HG03108 (cell line): ENCODE results near the gene RNF19B.
"Not testable (repeated sequence)": the region's sequence is repeated elsewhere in the genome, so short reads cannot be mapped to it uniquely, and the experiment has no call there.

Experiments
- ATAC-seq: cut with Tn5 transposase; IDR thresholded peaks from one replicate; pipeline ENCODE4 v1.9.1; 2021; ENCODE audit warnings: moderate library complexity; ENCODE audit not compliant: unreplicated experiment

RNF19B gene

DNA sequence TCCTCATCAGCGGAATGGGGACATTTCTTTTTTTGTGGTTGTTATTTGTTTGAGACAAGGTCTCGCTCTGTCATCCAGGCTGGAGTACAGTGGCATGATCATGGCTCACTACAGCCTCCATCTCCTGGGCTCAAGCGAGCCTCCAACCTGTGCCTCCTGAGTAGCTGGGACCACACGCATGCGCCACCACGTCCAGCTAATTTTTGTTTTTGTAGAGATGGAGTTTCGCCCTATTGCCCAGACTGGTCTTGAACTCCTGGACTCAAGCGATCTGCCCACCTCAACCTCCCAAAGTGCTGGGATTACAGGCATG lies 28.7 kb upstream of the RNF19B start:
- not testable (repeated sequence) for ATAC-seq

DNA sequence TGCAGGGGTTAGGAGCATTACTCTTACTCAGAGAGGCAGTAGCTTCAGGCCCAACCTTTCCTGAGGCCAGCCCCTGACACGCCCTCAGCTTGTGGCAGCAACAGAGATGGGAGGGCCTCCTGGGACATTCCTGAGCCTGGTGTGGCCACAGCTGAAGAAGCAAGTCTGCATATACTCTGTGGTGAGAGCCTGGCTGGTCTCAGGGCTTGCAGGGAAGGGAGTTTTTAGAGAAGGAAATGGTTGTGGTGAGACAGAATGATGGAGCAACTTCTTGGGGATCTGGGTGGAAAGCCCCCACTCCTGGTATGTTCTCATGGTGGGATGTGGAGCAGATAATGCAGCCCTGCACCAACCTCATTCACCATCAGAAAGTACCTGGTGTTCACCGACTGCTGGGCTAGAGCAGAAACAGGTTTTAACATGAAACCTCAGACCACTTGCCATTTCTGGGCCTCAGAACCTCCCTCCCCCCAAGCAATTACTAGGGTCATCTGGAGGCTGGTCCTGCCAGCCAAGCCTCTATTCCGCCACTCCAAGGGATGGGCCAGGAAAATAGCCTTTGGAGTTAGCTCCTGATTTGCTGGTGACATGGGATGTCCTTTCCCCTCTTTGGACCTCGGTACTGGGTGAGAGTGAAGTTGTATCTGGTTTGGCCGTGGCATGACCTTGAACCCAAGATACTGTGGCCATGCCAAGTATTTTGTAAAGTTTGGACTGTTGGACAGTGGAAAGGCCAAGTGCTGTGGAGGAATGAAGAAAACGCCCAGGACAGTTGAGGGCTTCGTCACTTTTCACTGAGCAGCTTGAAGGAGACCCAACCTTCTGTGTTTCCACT lies 28.1 kb upstream of the RNF19B start:
- ATAC-seq: peak; percentile 90

DNA sequence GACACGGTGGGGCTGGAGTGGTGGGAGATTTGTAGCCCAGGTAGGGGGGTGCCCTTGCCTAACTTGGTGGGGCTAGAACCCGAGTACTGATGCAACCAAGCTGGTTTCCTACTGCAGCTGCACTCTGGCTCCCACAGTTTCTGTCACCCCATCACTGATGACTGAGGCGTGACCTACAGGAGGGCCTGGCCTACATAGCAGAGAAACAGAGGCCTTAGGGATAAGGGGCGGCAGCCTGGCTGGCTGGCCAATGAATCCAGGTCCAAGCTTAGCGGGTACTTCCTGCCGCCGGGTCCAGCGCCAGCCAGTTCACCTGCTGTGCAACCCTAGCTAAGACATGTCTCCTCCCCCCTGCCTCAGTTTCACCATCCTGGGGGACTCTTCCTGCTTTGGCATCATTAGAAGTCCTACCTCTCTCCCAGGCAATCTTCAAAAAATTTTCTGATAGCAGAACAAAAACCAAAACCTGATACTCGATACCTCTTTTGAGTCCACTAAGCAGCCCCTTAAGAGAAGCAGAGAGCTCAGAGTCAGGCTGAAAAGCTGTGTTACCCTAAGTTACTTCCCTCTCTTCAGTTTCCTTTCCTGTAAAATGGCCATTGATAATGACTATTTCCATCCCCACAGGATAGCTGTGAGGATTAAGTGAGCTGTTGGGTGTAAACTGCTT lies 27.3 kb upstream of the RNF19B start:
- peak; percentile 14 for ATAC-seq

DNA sequence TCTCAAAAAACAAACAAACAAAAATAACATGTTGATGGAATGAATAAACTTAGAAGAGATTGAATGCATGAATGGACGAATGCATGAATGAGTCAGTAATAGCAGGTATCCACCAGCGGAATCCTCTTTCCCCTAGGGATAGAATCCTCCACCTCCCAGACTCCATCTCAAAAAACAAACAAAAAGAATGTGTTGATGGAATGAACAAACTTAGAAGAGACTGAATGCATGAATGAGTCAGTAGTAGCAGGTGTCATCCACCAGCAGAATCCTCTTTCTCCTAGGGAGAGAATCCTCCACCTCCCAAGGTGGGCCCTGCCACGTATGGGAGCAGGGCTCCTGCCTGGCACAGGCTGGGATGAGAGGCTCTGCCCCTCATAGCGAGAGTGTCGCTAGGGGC lies 26.8 kb upstream of the RNF19B start:
- no peak for ATAC-seq

DNA sequence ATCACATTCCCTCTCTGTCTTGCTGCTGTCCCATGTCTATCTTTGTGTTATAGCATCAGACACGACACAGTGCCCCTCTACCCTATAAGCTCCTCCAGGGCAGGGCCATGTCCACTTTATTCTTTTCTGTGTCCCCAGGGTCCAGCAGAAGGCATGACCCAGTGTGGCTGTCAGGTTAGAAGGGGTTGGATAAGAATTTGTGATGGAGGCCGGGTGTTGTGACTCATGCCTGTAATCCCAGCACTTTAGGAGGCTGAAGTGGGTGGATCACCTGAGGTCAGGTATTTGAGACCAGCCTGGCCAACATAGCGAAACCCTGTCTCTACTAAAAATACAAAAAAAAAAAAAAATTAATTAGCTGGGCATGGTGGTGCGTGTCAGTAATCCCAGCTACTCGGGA lies 26.3 kb upstream of the RNF19B start:
- ATAC-seq: no peak

DNA sequence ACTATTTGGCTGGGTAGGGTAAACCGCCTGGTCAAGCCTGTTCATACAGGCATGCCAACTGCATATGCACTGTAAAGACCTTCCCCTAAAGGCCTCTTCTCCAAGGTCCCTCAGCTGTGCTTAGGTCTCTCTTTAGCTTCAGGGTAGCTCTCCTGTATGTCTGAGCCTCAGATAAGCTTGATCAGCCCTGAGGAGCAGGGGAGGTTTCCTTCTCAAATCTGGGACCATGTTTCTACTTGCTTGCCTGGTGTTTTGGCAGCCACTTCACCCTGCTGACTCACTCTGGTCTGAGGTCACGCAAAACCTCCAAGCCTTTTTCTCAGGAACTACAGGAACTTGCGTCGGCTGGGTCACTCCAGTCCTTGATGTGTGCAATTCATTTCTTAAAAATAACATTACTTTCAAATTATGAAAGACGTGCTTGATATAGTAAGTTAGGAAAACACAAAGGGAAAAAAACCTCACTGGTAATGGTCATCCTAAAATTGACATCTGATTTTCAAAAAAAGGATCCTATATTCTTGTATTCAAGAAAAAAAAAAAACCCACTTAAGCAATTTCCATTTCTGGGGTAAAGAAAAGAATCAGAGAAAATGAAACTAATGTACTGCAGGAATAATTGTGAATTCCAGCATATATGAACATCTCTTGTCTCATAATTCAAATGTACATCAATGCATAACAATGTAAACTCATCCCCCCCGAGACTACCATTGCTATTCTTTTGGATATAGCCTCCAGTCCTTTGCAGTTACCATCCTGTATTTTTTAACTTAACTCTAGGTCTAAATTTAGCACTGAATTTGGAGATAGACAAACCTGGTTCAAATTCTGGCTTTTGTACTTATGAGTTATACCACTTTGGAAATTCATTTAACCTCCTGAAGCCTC lies 24.8 kb upstream of the RNF19B start:
- no peak for ATAC-seq

DNA sequence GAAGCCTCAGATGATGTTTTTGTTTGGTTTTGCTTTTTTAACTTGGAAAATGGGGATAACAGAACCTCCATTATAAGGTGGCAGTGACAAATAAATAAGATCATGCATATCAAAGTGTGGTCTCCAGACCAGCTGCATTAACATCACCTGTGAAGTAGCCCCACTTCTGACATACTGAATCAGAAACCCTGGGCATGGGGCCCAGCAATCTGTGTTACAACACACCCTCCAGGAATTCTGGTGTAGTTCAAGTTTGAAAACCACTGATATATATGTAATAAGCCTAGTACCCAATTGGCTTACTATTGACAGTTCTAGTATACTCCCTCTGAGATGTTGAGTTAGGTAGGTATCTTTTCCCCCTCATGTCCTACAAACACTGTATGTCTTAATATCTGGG lies 24.1 kb upstream of the RNF19B start:
- no peak for ATAC-seq

DNA sequence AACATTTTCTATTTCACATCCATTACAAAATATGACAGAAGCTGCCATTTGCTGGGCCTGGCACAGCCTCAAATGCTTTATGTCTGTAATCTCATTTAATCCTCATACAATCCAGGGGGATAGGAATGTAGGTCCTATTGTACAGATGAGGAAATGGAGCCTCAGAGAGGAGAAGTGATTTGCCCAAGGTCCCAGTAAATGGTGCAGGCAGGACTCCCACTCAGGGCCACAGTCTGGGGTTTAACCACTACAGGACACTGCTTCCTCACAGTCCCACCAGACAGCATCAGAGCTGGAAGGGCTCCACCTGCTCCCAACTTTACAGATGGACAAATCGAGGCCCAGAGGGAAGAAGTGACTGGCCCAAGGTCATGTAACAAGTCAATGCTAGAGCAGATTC lies 20.6 kb upstream of the RNF19B start:
- ATAC-seq: no peak

DNA sequence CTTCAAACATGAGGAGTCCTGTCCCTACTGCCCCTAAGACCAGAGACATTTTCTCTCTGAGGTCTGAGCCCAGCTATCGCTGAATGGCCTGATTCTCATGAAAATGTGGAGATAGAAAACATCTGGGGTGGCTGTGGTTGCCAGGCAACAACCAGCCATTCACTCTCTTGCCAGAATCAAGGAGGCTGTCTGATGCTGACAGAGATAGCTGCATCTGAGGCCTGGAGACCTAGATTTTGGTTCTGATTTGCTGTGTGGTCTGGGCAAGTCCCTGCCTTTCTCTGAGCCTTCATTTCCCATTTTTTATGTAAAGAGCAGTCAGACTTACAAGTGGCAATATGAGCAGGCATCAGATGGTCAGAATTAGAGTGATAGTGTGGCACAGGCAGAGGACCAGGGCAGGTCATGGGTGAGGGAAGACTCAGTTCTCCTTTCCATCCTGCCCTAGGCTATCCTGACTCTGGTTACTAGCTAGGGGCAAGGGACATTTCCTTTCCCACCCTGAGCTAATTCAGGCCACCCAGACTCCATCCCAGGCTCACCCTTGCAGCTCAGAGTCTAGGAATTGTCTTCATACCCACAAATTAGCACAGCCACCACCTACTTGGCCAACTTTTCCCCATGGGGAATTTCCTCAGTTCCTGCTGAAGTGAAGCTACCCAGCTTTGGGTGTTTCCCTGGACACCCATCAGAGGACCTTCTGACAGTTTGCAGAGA lies 20.0 kb upstream of the RNF19B start:
- no peak for ATAC-seq

DNA sequence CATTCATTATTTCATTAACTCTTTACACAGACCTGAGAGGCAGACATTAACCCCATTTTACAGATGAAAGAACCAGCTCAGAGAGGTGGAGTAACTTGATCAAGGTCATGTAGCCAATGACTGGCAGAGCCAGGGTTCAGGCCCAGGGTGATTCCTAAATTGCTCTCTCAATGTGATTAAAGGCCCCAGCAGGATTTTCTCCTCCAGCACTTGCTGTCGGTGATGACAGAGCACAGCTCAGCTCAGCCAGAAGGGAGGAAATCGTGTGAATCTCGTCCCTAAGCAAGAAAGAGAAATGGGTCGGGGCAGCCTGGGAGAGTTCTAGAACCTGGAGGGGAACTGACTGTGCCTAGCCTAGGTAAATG lies 19.5 kb upstream of the RNF19B start:
- no peak for ATAC-seq

DNA sequence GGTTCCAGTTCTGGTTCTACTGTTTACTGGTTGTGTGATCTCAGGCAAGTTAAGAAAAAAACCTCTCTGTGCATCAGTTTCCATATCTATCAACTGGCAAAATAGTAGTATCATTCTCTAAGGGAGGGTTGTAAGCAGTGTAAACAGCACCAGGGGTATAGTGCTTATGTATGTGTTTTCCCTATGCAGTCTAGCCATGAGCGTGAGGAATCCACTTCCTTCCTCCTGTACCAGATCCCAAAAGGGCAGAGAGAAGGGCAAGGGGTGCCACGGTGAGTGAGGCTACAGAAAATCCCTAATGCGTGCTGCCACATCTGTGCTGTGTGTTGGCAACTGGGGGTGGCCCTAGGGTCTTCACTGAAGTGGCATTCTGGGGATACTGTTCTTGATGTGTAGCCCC lies 18.4 kb upstream of the RNF19B start:
- no peak for ATAC-seq

DNA sequence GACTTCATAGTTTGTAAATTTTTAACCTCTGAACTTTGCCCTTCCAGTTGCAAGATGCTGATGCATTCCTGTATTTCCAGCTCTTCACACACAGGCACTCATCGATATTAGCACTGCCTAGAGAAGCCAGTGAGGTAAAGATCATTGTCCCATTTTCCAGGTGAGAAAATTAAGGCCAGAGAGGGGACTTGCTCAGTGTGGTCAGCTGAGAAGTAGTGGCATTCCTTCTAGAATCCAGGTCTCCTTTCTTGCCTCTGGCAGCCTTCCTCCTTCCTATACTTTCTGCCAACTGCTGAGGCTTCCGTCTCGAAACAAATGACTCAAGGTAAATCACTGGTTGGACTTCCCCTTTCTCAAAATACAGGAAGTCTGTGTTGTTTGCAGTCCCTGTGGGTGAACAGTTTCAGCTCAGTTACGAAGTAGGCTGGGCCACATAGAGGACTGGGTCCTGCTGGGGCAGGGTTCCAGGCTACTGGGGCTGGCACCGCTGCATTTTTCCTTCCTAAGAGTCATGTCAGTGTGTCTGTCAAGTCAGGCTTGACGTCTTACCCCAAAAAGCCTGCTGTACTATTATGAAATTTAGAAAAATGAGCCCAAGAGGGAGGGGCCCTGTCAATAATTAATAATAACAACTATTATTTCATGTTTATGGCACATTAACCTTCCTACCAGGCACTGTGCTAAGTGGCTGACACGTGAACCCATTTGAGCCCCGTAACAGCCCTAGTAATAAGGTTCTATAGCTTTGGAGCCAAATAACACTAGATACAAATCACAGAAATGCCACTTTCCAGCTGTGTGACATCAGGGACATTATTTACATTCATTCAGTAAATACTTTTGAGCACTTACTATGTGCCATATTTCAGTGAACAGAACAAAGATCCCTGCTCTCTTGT lies 16.6 kb upstream of the RNF19B start:
- peak; percentile 90 for ATAC-seq

DNA sequence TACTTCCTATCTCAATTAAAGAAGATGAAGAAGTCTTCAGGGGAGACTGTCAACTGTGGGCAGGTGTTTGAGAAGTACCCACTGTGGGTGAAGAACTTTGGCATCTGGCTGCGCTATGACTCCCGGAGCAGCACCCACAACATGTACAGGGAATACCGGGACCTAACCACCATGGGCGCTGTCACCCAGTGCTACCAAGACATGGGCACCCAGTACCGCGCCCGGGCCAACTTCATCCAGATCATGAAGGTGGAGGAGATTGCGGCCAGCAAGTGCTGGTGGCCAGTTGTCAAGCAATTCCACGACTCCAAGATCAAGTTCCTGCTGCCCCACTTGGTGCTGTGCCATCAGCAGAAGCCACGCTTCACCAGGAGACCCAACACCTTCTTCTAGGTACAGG lies 15.5 kb upstream of the RNF19B start:
- ATAC-seq: no peak

DNA sequence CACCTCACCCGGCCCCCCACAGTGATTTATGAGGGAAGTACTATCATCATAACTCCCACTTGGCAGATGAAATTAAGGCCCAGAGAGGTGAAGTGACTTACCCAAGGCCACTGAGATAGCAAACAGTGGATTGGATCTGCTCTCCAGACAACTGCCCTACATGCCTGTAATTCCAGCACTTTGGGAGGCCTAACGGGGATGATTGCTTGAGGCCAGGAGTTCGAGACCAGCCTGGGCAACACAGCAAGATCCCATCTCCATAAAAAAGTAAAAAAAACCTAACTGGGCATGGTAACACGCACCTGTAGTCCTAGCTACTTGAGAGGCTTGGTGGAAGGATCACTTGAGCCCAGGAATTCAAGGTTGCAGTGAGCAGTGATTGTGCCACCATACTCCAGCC lies 14.2 kb upstream of the RNF19B start:
- no peak for ATAC-seq

DNA sequence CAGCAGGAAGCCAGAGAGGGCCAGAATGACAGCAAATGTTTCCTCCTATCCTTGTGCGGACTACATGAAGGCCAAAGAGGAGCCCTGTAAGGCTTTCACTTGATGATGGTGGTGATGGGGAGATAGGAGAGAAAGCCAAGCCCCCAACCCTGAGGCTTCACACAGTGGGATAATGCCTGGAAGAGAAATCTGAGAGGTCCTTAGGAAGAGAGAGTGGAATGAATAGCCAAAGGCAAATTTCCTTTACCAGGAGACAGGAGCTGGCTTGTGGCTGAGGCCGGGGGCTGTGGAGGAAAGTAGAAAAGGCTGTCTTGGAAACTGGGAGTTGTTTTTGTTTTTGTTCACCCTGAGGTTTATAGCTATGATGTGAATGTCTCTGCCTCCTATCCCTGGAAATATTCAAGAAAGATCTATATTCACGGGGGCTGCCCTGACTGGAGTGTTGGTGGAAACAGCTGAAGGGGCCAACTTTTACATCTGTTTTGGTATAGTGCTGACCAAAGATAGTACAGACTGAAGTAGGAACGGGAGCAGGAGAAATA lies 13.0 kb upstream of the RNF19B start:
- ATAC-seq: no peak

DNA sequence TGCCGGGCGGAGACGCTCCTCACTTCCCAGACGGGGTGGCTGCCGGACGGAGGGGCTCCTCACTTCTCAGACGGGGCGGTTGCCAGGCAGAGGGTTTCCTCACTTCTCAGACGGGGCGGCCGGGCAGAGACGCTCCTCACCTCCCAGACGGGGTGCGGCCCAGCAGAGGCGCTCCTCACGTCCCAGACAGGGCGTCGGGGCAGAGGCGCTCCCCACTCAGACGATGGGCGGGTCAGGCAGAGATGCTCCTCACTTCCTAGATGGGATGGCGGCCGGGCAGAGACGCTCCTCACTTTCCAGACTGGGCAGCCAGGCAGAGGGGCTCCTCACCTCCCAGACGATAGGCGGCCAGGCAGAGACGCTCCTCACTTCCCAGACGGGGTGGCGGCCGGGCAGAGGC lies 10.4 kb upstream of the RNF19B start:
- ATAC-seq: not testable (repeated sequence)

DNA sequence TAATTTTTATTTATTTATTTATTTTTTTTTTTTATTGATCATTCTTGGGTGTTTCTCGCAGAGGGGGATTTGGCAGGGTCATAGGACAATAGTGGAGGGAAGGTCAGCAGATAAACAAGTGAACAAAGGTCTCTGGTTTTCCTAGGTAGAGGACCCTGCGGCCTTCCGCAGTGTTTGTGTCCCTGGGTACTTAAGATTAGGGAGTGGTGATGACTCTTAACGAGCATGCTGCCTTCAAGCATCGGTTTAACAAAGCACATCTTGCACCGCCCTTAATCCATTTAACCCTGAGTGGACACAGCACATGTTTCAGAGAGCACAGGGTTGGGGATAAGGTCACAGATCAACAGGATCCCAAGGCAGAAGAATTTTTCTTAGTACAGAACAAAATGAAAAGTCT lies 8.8 kb upstream of the RNF19B start:
- ATAC-seq: not testable (repeated sequence)

DNA sequence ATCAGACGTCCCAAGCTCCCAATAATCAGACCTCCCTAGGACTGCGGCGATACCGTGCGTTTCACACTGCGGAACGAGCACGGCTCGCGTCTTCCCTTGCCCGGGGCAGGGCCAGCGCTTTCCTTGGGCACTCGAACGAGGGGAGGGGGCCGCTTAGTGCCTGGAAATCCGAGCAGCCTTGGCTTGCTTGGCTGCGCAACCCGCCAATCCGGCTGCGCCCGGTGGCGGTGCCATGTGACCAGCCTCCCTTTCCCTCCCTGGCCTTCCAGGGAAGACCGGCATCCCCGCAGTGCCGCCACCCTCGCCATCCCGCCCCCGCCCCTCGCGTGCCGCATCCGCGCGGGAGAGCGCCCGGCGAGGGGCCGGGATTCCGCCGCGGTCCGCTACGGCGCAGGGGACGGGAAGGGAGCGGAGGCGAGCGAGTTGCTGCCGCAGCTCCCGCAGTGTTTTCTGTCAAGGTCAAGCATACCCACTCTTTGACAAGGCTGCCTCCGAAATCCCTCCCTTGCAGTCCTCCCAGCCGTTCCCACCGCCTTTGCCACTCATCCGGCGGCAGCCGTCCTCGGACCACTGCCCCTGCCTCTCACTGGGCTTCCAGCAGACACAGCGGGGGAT lies 8.3 kb upstream of the RNF19B start:
- no peak for ATAC-seq

DNA sequence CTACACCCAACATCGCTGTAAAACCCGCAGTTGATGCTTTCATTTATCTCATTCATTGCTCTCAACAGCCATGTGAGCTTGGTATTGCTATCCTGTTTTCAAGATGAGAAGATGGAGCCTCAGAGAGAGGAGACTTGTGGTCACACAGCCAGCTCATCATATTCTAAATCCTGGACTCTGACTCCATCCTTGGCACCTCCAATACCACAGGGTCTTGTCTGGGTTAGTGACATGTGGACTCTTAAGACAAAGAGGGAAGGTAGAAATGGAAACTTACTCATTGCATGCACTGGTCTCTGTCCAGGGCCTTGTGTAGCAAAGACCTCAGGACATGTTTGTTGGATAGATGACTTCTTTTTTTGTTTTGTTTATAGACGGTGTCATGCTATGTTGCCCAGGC lies 7.0 kb upstream of the RNF19B start:
- no peak for ATAC-seq
